H1 (cell line): Measurements from ENCODE around the gene MSH5. TPM values are rescaled to one million over a fixed set of nuclear protein-coding genes. Genes with fewer than 3 reads are reported as not detected.

Source experiments
- CTCF ChIA-PET: fragments of 300-600 bp; sonication (Branson Sonifier 250); formaldehyde crosslinking; loops from one replicate; lab custom pipeline; 2021; ENCODE audit not compliant: partially characterized antibody; lab: Charles Lee
- POLR2A ChIA-PET: fragments of 300-600 bp; sonication (Branson Sonifier 250); formaldehyde crosslinking; loops from one replicate; lab custom pipeline; 2021; ENCODE audit warnings: inconsistent platforms; ENCODE audit not compliant: partially characterized antibody; lab: Charles Lee
- DNase-seq, 2 experiments: peaks; one replicate each; pipeline versions ENCODE4 v3.0.0 to v3.0.0-alpha.2; 2010 to 2022; ENCODE audit warnings: low spot score in 2 of 2, low read depth in 1 of 2, mixed read lengths in 1 of 2
- FAIRE-seq: peaks from 2 replicates; lab custom pipeline; 2011; peaks lifted over from hg19 to GRCh38; lab: Jason Lieb, UNC
- H2AFZ ChIP-seq: 2 replicates; pipeline ENCODE4 v1.8.1; 2012; ENCODE audit warnings: low read length, inconsistent platforms
- H2AK5ac ChIP-seq: 2 replicates; pipeline ENCODE4 v1.6.1; 2013; ENCODE audit warnings: low read depth, low read length
- H2BK120ac ChIP-seq: replicated peaks from 2 replicates; pipeline ENCODE3; 2013; ENCODE audit warnings: low read depth, low read length, inconsistent platforms
- H2BK12ac ChIP-seq: 2 replicates; pipeline ENCODE4 v1.6.1; 2013; ENCODE audit warnings: low read depth, low read length
- H2BK15ac ChIP-seq: 2 replicates; pipeline ENCODE4 v1.6.1; 2013; ENCODE audit warnings: low read length
- H2BK20ac ChIP-seq: 2 replicates; pipeline ENCODE4 v1.6.1; 2013; ENCODE audit warnings: low read length
- H2BK5ac ChIP-seq: 2 replicates; pipeline ENCODE4 v1.6.1; 2013; ENCODE audit warnings: low read depth, low read length
- H3K14ac ChIP-seq: 2 replicates; pipeline ENCODE4 v1.6.1; 2013; ENCODE audit warnings: inconsistent platforms; ENCODE audit not compliant: insufficient read length
- H3K18ac ChIP-seq: 2 replicates; pipeline ENCODE4 v1.6.1; 2013; ENCODE audit warnings: low read length; ENCODE audit errors: extremely low read depth
- H3K23ac ChIP-seq: 2 replicates; pipeline ENCODE4 v1.6.1; 2013; ENCODE audit warnings: inconsistent platforms; ENCODE audit not compliant: insufficient read length
- H3K23me2 ChIP-seq: 2 replicates; pipeline ENCODE4 v1.6.1; 2013; ENCODE audit warnings: low read depth, low read length
- H3K27ac ChIP-seq: 2 replicates; pipeline ENCODE4 v1.6.1; 2011; ENCODE audit warnings: low read depth, low read length, inconsistent platforms
- H3K27me3 ChIP-seq, 4 experiments: replicated peaks in 1 of 4; 1 replicate in 1 of 4; 2 replicates in 3 of 4; pipeline versions ENCODE4 v1.6.1 to v1.8.1; 2011 to 2013; ENCODE audit warnings: low read length in 3 of 4, mild to moderate bottlenecking in 3 of 4, inconsistent platforms in 2 of 4, mixed read lengths in 2 of 4, moderate library complexity in 1 of 4; ENCODE audit not compliant: control insufficient read depth in 3 of 4, insufficient read depth in 3 of 4; ENCODE audit errors: extremely low read depth in 1 of 4
- H3K36me3 ChIP-seq, 4 experiments: 2 replicates each; pipeline versions ENCODE4 v1.6.1 to v1.8.1; 2011 to 2013; ENCODE audit warnings: mild to moderate bottlenecking in 4 of 4, low read length in 3 of 4, moderate library complexity in 2 of 4, control low read depth in 1 of 4, inconsistent platforms in 1 of 4; ENCODE audit not compliant: insufficient read depth in 4 of 4, control insufficient read depth in 2 of 4
- H3K4ac ChIP-seq: replicated peaks from 2 replicates; pipeline ENCODE3; 2013; ENCODE audit warnings: low read length, low read depth, mixed read lengths, inconsistent platforms; ENCODE audit not compliant: insufficient read length
- H3K4me1 ChIP-seq, 4 experiments: replicated peaks in 1 of 4; 1 replicate in 1 of 4; 2 replicates in 3 of 4; pipeline versions ENCODE4 v1.6.1 to v1.8.1; 2011 to 2013; ENCODE audit warnings: low read length in 3 of 4, inconsistent platforms in 2 of 4, mixed read lengths in 1 of 4; ENCODE audit not compliant: insufficient read depth in 4 of 4, control insufficient read depth in 3 of 4
- H3K4me2 ChIP-seq, 2 experiments: 2 replicates each; pipeline versions ENCODE4 v1.6.1 to v1.8.1; 2011 to 2013; ENCODE audit warnings: low read depth in 2 of 2, low read length in 2 of 2, control low read depth in 1 of 2, inconsistent platforms in 1 of 2, mild to moderate bottlenecking in 1 of 2; ENCODE audit not compliant: insufficient read depth in 1 of 2
- H3K4me3 ChIP-seq, 4 experiments: fragments of 200-600, 300-600 bp in 1 of 4; sonication (generic), shearing (Covaris generic), sonication (Bioruptor Twin) in 1 of 4; 2 replicates each; pipeline versions ENCODE4 v1.5.1 to v1.8.1; 2011 to 2016; ENCODE audit warnings: low read length in 4 of 4, low read depth in 3 of 4, control low read depth in 2 of 4, inconsistent platforms in 2 of 4, mild to moderate bottlenecking in 2 of 4, mixed read lengths in 1 of 4, moderate library complexity in 1 of 4; ENCODE audit not compliant: insufficient read depth in 2 of 4; ENCODE audit errors: extremely low read depth in 1 of 4
- H3K56ac ChIP-seq: replicated peaks from 2 replicates; pipeline ENCODE3; 2013; ENCODE audit warnings: low read depth, mild to moderate bottlenecking, mixed read lengths, low read length, inconsistent platforms; ENCODE audit not compliant: insufficient read length
- H3K79me1 ChIP-seq: 2 replicates; pipeline ENCODE4 v1.6.1; 2013; ENCODE audit warnings: low read depth, low read length, control low read depth
- H3K79me2 ChIP-seq, 2 experiments: 2 replicates each; pipeline versions ENCODE4 v1.6.1 to v1.8.1; 2012 to 2013; ENCODE audit warnings: low read length in 2 of 2, mild to moderate bottlenecking in 2 of 2, inconsistent platforms in 1 of 2; ENCODE audit not compliant: insufficient read depth in 2 of 2, control insufficient read depth in 1 of 2
- H3K9ac ChIP-seq, 4 experiments: replicated peaks in 1 of 4; 1 replicate in 1 of 4; 2 replicates in 3 of 4; pipeline versions ENCODE4 v1.6.1 to v1.8.1; 2011 to 2013; ENCODE audit warnings: low read depth in 3 of 4, low read length in 3 of 4, control low read depth in 2 of 4, mild to moderate bottlenecking in 2 of 4, moderate library complexity in 2 of 4, inconsistent platforms in 1 of 4; ENCODE audit errors: extremely low read depth in 1 of 4
- H3K9me3 ChIP-seq, 2 experiments: 2 replicates each; pipeline versions ENCODE4 v1.6.1 to v1.8.1; 2012 to 2013; ENCODE audit warnings: mild to moderate bottlenecking in 2 of 2, moderate library complexity in 2 of 2, control low read depth in 1 of 2, inconsistent platforms in 1 of 2, low read depth in 1 of 2, low read length in 1 of 2, mixed read lengths in 1 of 2; ENCODE audit not compliant: insufficient read depth in 2 of 2
- H4K20me1 ChIP-seq, 2 experiments: replicated peaks in 1 of 2; 2 replicates each; pipeline versions ENCODE3 to v1.8.1; 2011 to 2013; ENCODE audit warnings: inconsistent platforms in 2 of 2, low read length in 2 of 2, mild to moderate bottlenecking in 1 of 2; ENCODE audit not compliant: insufficient read depth in 2 of 2, control insufficient read depth in 1 of 2
- H4K5ac ChIP-seq: 2 replicates; pipeline ENCODE4 v1.6.1; 2013; ENCODE audit warnings: low read length, low read depth, mixed read lengths, inconsistent platforms; ENCODE audit not compliant: insufficient read length
- H4K8ac ChIP-seq: 2 replicates; pipeline ENCODE4 v1.8.0; 2013; ENCODE audit warnings: mild to moderate bottlenecking, moderate library complexity, low read length, inconsistent platforms; ENCODE audit not compliant: insufficient read depth; ENCODE audit errors: extremely low read depth
- H4K91ac ChIP-seq: replicated peaks from 2 replicates; pipeline ENCODE3; 2013; ENCODE audit warnings: low read length, mixed read lengths, inconsistent platforms; ENCODE audit not compliant: insufficient read length
- CHD1 ChIP-seq: IDR thresholded peaks from 2 replicates; pipeline ENCODE4 v1.6.1; 2012; ENCODE audit warnings: low read depth, low read length, improper control_type of control experiment
- EGR1 ChIP-seq: IDR thresholded peaks from 2 replicates; pipeline ENCODE4 v1.6.1; 2011; ENCODE audit warnings: low read depth, low read length, borderline replicate concordance
- EZH2 ChIP-seq: fragments of 200-600 bp; sonication (generic); IDR thresholded peaks from 2 replicates; pipeline ENCODE4 v1.7.1; 2012; ENCODE audit warnings: low read depth, mild to moderate bottlenecking, moderate library complexity, low read length, inconsistent platforms; ENCODE audit not compliant: severe bottlenecking
- HDAC6 ChIP-seq: IDR thresholded peaks from one replicate; pipeline ENCODE4 v1.7.1; 2012; ENCODE audit warnings: low read depth, mild to moderate bottlenecking, inconsistent platforms, low read length, moderate library complexity
- KDM5A ChIP-seq: fragments of 200-600 bp; IDR thresholded peaks from 2 replicates; pipeline ENCODE4 v1.7.1; 2012; ENCODE audit warnings: mild to moderate bottlenecking, low read length, inconsistent platforms, mixed read lengths
- RAD21 ChIP-seq, 2 experiments: IDR thresholded peaks in 1 of 2; conservative IDR thresholded peaks in 1 of 2; 2 replicates each; pipeline ENCODE4 v1.6.1; 2011; ENCODE audit warnings: low read depth in 2 of 2, low read length in 2 of 2, improper control_type of control experiment in 1 of 2, inconsistent platforms in 1 of 2, mild to moderate bottlenecking in 1 of 2, moderate library complexity in 1 of 2
- RNF2 ChIP-seq: fragments of 200-900, 300-1000 bp; sonication (generic); IDR thresholded peaks from 2 replicates; pipeline ENCODE4 v1.7.1; 2016; ENCODE audit warnings: borderline replicate concordance, low read depth, mild to moderate bottlenecking, antibody characterized with exemption, low read length; ENCODE audit not compliant: poor library complexity, severe bottlenecking; ENCODE audit errors: missing control alignments
- RXRA ChIP-seq: IDR thresholded peaks from 2 replicates; pipeline ENCODE4 v1.6.1; 2011; ENCODE audit warnings: low read depth, mild to moderate bottlenecking, low read length, moderate library complexity; ENCODE audit not compliant: insufficient read depth
- SAP30 ChIP-seq: fragments of 300-600 bp; sonication (generic); IDR thresholded peaks from 2 replicates; pipeline ENCODE4 v1.7.1; 2012; ENCODE audit warnings: low read length, moderate library complexity, mild to moderate bottlenecking, inconsistent platforms; ENCODE audit not compliant: insufficient read depth, insufficient replicate concordance
- SIX5 ChIP-seq: IDR thresholded peaks from 2 replicates; pipeline ENCODE4 v1.6.1; 2011; ENCODE audit warnings: mild to moderate bottlenecking, low read depth, low read length
- SUZ12 ChIP-seq: fragments of 200-600 bp; sonication (generic); IDR thresholded peaks from 2 replicates; pipeline ENCODE4 v1.6.1; 2012; ENCODE audit warnings: mild to moderate bottlenecking, inconsistent platforms, low read length, moderate library complexity, mixed read lengths
- TCF12 ChIP-seq: IDR thresholded peaks from 2 replicates; pipeline ENCODE4 v1.6.1; 2011; ENCODE audit warnings: low read depth, mild to moderate bottlenecking, low read length
- WGBS, 2 experiments: shearing (Covaris generic) in 1 of 2; methylation state at CpG; one replicate each; pipeline versions ENCODE4 v1.1.6 to v1.1.7; 2013 to 2015; ENCODE audit warnings: low lambda C conversion rate in 2 of 2, mixed read lengths in 2 of 2, inconsistent platforms in 1 of 2, low coverage in 1 of 2, missing lambda C conversion rate in 1 of 2; ENCODE audit not compliant: insufficient replicate concordance in 2 of 2, insufficient coverage in 1 of 2, insufficient read length in 1 of 2; ENCODE audit errors: extremely low coverage in 1 of 2, missing lambda C conversion rate in 1 of 2; 5-methylcytosine and 5-hydroxymethylcytosine counted together
- polyA plus RNA-seq, 7 experiments: library from polyadenylated mRNA; depleted of rRNA in 3 of 7; stranded (reverse) in 5 of 7; unstranded in 2 of 7; fragments of >200 nt in 5 of 7; fragments of 200-250 nt in 2 of 7; gene quantifications; 1 replicate in 5 of 7; 2 replicates in 1 of 7; 4 replicates in 1 of 7; pipeline versions ENCODE4 v1.2.1 to v1.2.3, GENCODE V29; 2011 to 2013; ENCODE audit warnings: missing spikeins in 2 of 7, mixed read lengths in 2 of 7
- total RNA-seq: library from RNA; stranded (reverse); fragmentation: NEBNext Ultra II Directional; extraction: Animal tissue kit (Norgen Biotek cat#: 25700); gene quantifications from 2 replicates; pipeline ENCODE4 v1.2.1, GENCODE V29; 2021

MSH5 gene
- total and polyA plus RNA-seq, 2 of the 8 experiments (the other 6 are each of a cell fraction or from before 2014, with no cell fraction given): 25.3 to 26.5 TPM

- Histone ChIP-seq H4K5ac (no peak overlapping the region), H3K79me2 (no peaks in the 10 kb centered on the region), H2BK5ac (no peak overlapping the region), H2BK15ac (no peak overlapping the region), H2BK120ac (no peak overlapping the region), H3K9ac (no peak overlapping the region), H3K23me2 (no peaks in the 10 kb centered on the region), H4K91ac (no peak overlapping the region), H3K36me3 (peaks cover 0 to 7% (median 0%) of the 10 kb centered on the region in 4 experiments; a peak in 2 of 8 replicates), H3K4me2 (no peak overlapping the region), H3K27ac (no peak overlapping the region), H2AK5ac (no peak overlapping the region), H3K4me3 (no peak overlapping the region), H2BK12ac (no peak overlapping the region), H3K27me3 (no peaks in the 10 kb centered on the region), H3K4me1 (no peaks in the 10 kb centered on the region), H3K23ac (no peak overlapping the region), H3K9me3 (no peaks in the 10 kb centered on the region), H3K14ac (no peak overlapping the region), H2BK20ac (no peak overlapping the region), H3K56ac (no peak overlapping the region), H2AFZ (no peak overlapping the region), H4K8ac (no peak overlapping the region), H3K4ac (no peak overlapping the region), H3K79me1 (no peaks in the 10 kb centered on the region), H4K20me1 (no peaks in the 10 kb centered on the region), H3K18ac (no peak overlapping the region)
- DNase-seq (no peak), FAIRE-seq (no peak)
- WGBS, 2 experiments: 91% methylated on average over 7 of the region's 7 CpGs; no CpG with 5 or more reads in 1 of the 2 experiments
- ChIA-PET POLR2A (interaction anchor here (0.7 to 4.8 kb wide), 9 partner anchors 8 to 77 kb away, joined by 3 to 33 read pairs (median 4); partner anchors contain the start of genes HSPA1B, MSH5, SAPCD1 and VARS1), CTCF (interaction anchor here (0.7 to 4.2 kb wide), 4 partner anchors 20 to 140 kb away, joined by 3 to 25 read pairs (median 8); partner anchors contain the start of gene DDAH2)
- no peak for TF ChIP-seq SAP30
- no peak for TF ChIP-seq RAD21 (IDR thresholded peaks at IDR 0.05 in 1 of 2, conservative IDR thresholded peaks at IDR 0.05 in 1 of 2; ENCODE audit: low read depth in 2 of 2, low read length in 2 of 2)
- TF ChIP-seq EGR1: no peak
- no peak for TF ChIP-seq RXRA
- TF ChIP-seq KDM5A: no peak
- no peak for TF ChIP-seq CHD1
- no peak for TF ChIP-seq RNF2
- no peak for TF ChIP-seq TCF12
- no peak for TF ChIP-seq HDAC6
- TF ChIP-seq EZH2: no peak
- TF ChIP-seq SIX5: no peak
- no peak for TF ChIP-seq SUZ12
These were observed 10.7 kb downstream of the MSH5 start for GRCh38 chr6:31750411-31751022.
